ENCODE measurements around the gene HPSE. TPM values are rescaled to one million over a fixed set of nuclear protein-coding genes. Genes with fewer than 3 reads are reported as not detected.

HPSE gene
- polyA plus RNA-seq, 3 donors, result 0.29 to 2.4 (median 1.8) TPM

- WGBS, 3 donors, result 59 to 98% (median 81%) methylated on average over 2 of the region's 2 CpGs
- no peak overlapping the region for H3K27ac ChIP-seq (ENCODE audit: low read depth, low read length)
Observed at GRCh38 chr4:83262682-83263081, 72.0 kb downstream of the HPSE start.

- 62 to 78% (median 78%) methylated on average over 5 of the region's 5 CpGs for WGBS, 3 donors
- no peak overlapping the region for H3K27ac ChIP-seq (ENCODE audit: low read depth, low read length)
Observed at GRCh38 chr4:83261307-83261706, 73.3 kb downstream of the HPSE start.

- WGBS, 3 donors, result 100% methylated on average over 1 of the region's 1 CpG
- no peak overlapping the region for H3K27ac ChIP-seq (ENCODE audit: low read depth, low read length)
Observed at GRCh38 chr4:83259586-83259985, 75.1 kb downstream of the HPSE start.

- no peak overlapping the region for H3K27ac ChIP-seq (ENCODE audit: low read depth, low read length)
Observed at GRCh38 chr4:83258461-83258860, 76.2 kb downstream of the HPSE start.

- 85 to 91% (median 90%) methylated on average over 7 of the region's 7 CpGs for WGBS, 3 donors
- no peak overlapping the region for H3K27ac ChIP-seq (ENCODE audit: low read depth, low read length)
Observed at GRCh38 chr4:83257811-83258210, 76.8 kb downstream of the HPSE start.

GRCh38 chr4:83255584-83255983, 79.1 kb downstream of the HPSE start:
- H3K27ac ChIP-seq (ENCODE audit: low read depth, low read length), result no peak overlapping the region
- WGBS, 3 donors, result 36 to 60% (median 56%) methylated on average over 1 of the region's 1 CpG

- WGBS, 3 donors, result 36 to 42% (median 38%) methylated on average over 7 of the region's 7 CpGs
- no peak overlapping the region for H3K27ac ChIP-seq (ENCODE audit: low read depth, low read length)
Observed at GRCh38 chr4:83252782-83253405, 81.8 kb downstream of the HPSE start.

- H3K27ac ChIP-seq (ENCODE audit: low read depth, low read length), result no peak overlapping the region
- 72 to 89% (median 89%) methylated on average over 2 of the region's 2 CpGs for WGBS, 3 donors
Observed at GRCh38 chr4:83251447-83251830, 83.2 kb downstream of the HPSE start.

- H3K27ac ChIP-seq (ENCODE audit: low read depth, low read length), result no peak overlapping the region
- WGBS, 3 donors, result 76 to 89% (median 86%) methylated on average over 7 of the region's 7 CpGs
Observed at GRCh38 chr4:83250687-83251446, 83.8 kb downstream of the HPSE start.

- no peak overlapping the region for H3K27ac ChIP-seq (ENCODE audit: low read depth, low read length)
- WGBS, 3 donors, result 88 to 96% (median 93%) methylated on average over 5 of the region's 5 CpGs
Observed at GRCh38 chr4:83248486-83248885, 86.2 kb downstream of the HPSE start.

- WGBS, 3 donors, result 80 to 93% (median 92%) methylated on average over 11 to 12 of the region's 12 CpGs
- H3K27ac ChIP-seq (ENCODE audit: low read depth, low read length), result no peak overlapping the region
Observed at GRCh38 chr4:83247415-83248357, 87.0 kb downstream of the HPSE start.

Other genes with a start within 250 kb of the HPSE start
- gene PLAC8, start 220.1 kb downstream of the HPSE start, polyA plus RNA-seq, result 10 to 100 TPM in 1 of 3 donors, 1 to 10 TPM in 2; 2.5 to 19.4 (median 7.6) TPM
- 10 to 100 TPM in 1 of 3 donors, 1 to 10 TPM in 2; 4.2 to 10.9 (median 7.2) TPM for gene COQ2, start 50.0 kb downstream of the HPSE start, polyA plus RNA-seq
- 1 to 10 TPM; 5.7 to 9.7 (median 9.3) TPM for gene HELQ, start 121.0 kb upstream of the HPSE start, polyA plus RNA-seq
- gene MRPS18C, start 121.2 kb upstream of the HPSE start, polyA plus RNA-seq, result 10 to 100 TPM; 15.3 to 29.5 (median 28.8) TPM
- 10 to 100 TPM in 1 of 3 donors, 1 to 10 TPM in 2; 4.7 to 15.4 (median 6.1) TPM for gene ABRAXAS1, start 150.3 kb upstream of the HPSE start, polyA plus RNA-seq
- gene GPAT3, start 201.3 kb upstream of the HPSE start, polyA plus RNA-seq, result 10 to 100 TPM in 2 of 3 donors, 1 to 10 TPM in 1; 2.1 to 66.4 (median 17.3) TPM

All from adipose tissue (tissue), 3 donors.